A204.1 (cell line): ENCODE measurements around the gene MAGEA8.
"Not testable (repeated sequence)": the region's sequence is repeated elsewhere in the genome, so short reads cannot be mapped to it uniquely, and the experiment has no call there.

Source experiments
- FAIRE-seq: peaks from 2 replicates; lab custom pipeline; 2012; peaks lifted over from hg19 to GRCh38; lab: Jason Lieb, UNC

Gene MAGEA8

DNA sequence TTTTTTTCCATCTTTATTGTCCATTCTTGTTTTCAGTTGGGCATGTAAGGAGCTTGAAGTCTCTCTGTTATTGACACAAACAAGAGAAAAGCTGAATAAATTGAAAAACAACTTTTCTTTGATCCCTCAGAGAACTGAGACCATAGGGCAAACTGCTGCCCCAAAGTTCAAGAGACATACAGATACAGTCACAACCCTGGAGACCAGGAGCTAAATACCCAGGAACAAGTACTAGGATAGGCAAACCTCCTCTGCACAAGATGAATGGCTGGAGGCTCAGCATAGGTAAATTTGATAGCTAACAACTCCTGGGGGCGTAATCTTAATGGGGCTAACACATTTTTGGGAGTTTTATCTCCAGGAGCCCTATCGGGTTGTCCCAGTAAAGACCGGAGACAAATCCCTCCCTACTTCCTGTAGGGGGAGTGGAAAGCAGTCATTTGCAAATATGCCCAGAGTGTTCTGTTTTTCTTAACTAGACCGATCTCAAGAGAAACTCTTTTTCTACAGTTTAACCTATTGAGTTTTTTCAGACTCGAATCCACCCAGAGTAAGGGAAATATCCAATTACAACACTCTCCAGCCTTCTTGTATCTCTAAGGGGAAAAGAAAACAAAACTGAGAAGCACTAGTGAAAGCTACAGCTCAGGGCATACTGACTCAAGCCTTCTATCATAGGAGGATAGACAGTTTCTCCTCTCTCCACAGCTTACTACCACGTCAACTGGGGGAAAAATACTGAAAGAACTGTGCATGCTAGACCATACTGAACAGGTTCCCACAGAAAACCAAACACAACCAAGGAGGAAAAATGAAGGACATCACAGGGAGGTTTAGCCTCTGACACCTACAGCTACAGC, 23.1 kb downstream of the MAGEA8 start:
- FAIRE-seq: no peak

DNA sequence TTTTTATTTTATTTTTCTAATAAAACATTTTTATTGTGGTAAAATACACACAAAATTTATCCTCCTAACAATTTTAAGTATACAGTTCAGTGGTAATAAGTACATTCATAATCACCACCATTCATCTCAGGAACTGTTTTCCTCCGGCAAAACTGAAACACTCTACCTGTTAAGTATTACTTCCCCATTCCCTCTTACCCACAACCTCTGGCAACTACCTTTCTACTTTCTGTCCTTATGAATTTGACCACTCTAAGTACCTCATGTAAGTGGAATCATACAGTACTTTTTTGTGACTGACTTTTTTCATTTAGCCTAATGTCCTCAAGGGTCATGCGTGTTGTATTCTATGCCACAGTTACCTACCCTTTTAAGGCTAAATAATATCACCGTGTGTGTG, 27.3 kb downstream of the MAGEA8 start:
- FAIRE-seq: no peak

DNA sequence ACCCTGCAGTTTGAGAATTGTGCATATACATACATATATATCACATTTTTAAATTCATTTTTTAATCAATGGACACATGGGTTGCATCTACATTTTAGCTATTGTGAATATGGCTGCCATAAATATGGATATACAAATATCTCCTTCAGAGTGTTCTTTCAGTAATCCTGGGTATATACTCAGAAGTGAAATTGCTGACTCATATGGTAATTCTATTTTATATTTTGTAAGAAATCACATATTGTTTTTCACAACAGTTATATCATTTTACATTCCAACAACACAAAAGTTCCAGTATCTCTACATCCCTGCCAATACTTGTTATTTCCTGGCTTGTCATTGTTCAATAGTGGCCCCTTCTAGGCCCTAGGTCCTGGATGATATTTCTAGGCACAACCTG, 27.7 kb downstream of the MAGEA8 start:
- no peak for FAIRE-seq

DNA sequence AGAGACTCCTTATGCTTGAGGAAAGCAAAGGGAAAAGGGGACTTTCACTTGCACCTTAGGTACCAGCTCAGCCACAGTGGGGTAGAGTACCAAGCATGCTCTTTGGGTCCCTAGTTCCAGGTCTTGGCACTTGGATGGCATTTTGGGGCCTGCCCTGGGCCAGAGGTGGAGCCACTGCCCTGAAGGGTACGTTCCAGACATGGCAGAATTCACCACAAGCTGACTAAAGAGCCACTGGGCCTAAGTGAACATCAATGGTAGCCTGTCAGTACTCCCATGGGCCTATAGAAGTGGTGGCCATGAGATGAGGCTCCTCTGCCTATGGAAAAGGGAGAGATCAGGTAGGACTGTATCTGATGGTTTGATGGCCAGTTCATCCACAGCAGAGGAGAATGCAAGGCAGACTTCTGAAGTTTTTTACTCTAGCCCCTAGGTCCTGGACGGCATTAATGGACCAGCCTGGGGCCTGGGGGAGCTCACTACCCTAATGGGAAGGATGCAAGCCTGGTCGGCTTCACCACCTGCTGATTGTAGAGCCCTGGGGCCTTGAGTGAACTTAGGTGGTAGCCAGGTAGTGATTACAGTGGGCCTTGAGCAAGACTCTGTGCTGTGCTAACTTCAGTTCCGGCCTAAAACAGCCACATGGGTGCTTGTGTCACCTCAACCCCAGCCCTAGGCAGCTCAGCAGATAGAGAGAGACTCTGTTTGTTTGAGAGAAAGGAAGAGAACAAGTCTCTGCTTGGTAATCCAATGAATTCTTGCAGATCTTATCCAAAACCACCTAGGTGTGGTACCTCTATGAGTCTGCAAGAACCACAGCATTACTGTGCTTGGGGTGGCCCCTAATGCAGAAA, 28.6 kb downstream of the MAGEA8 start:
- FAIRE-seq: no peak

DNA sequence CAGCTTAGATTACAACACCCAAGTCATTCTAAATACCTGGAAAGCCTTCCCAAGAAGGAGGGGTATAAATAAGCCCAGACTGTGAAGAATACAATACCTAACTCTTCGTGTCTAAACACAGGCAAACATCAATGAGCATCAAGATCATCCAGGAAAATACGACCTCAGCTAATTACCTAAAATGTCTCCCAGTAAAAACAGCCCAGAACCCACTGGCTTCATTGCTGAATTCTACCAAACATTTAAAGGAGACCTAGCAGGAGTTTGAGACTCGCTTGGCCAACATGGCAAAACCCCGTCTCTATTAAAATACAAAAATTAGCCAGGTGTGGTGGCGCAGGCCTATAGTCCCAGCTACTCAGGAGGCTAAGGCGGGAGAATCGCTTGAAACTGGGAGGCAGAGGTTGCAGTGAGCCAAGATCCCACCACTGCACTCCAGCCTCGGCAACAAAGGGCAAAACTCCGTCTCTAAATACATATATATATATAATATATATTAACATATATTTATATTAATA, 29.3 kb downstream of the MAGEA8 start:
- FAIRE-seq: no peak

DNA sequence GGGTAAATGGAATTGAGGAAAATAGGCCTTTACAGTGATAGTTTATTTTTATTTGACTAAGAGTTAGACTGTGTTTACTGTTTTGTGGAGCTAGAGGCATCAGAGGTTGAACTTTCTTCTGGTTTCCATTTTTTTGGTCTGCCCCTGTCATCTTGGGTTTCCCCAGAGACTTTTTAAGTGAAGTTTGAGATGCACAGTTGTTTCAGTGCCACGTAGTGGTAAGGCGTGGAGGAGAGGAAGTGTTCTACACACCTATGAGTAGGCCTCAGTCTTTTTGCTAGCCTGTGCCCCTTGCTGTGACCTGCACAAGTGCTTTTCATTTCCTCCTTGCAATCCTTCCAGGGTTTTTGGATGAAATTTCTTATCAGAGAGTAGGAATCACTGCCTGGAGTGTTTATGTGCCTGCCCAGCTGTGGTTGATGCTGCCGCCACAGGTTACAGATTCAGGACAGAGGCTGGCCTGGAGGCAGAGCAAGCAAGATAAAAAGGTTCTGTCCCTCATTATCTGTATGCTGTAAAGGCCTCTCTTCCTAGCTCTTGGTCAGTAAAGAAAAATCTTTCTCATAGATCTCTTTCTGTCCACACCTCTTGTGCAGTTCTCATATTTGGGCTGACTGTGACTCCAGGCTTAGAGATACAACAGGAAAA, 35.9 kb downstream of the MAGEA8 start:
- no peak for FAIRE-seq

DNA sequence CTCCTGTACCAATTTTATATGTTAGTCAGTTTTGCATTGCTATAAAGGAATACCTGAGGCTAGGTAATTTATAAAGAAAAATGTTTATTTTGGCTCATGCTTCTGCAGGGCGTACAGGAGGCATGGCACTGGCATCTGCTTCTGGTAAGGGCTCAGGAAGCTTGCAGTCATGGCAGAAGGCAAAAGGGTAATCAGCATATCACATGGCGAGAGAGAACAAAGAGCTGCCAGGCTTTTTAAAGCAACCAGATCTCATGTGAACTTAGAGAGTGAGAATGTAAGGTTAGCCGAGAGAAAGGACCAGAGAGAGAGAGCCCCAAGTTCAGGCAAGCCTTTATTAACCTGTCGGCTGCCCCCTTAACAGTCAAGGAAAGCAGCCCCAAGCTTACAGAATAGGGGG, 42.9 kb downstream of the MAGEA8 start:
- FAIRE-seq: not testable (repeated sequence)

DNA sequence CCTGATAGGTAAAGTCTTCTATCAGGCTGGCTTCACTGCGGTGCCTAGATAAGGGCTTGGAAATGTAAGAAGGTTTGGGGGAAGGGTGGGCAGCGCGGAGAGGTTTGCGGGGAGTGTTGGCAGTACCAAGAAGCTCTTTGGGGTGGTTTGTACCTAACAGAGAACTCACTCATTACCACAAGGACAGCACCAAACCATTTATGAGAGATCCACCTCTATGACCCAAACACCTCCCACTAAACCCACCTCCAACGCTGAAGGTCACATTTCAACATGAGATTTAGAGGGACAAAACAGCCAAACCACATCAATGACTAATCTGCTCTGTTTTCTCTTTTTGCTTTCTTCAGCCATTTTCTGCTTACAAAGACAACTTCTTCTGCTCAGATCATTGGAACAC, 43.5 kb downstream of the MAGEA8 start:
- not testable (repeated sequence) for FAIRE-seq

DNA sequence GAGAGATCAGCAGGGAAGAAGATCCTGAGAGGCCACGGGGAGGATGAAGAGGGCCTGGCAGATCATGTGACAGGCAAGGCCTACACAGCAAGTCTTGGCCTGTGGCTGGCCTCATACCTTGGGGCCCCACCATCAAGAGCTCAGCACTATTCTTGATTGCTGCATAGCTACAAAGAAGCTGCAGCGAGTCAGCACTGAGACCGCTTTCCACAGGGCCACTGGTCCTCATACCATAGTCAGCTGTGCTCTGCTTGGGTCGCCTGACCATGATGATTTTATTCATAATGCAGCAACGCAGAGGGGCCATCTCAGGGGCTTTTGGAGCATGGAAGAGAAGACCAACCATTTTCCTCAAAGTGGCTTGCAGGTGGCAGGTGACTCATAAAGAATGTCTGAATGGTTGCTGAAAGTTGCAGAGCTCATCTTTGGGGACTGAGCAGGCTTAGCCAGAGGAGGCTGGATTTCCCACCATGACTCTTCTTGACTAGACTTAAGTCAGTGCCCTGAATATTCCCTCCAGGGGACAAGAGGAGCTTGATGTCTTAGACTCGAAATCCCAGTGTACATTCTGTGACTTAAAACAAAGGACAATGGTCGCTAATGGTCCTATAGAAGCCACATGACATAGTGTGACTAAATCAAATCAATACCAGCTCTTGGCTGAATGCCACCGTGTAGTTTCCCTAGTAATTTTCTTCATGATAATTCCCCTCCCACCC, 46.4 kb downstream of the MAGEA8 start:
- FAIRE-seq: not testable (repeated sequence)

DNA sequence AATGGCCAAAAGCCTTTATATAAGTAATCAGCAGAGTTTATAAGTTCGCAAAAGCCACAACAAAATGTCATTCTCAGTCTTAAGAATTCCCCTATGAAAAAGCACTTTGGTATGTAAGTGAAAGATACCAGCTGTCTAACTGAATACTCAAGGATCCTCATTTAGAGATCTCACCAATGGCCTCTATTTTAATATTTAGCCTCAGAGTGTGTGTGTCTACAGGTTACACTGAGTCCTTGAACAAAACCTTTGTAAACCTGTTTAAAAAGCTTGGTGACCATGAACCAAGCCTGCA, 46.9 kb downstream of the MAGEA8 start:
- not testable (repeated sequence) for FAIRE-seq

DNA sequence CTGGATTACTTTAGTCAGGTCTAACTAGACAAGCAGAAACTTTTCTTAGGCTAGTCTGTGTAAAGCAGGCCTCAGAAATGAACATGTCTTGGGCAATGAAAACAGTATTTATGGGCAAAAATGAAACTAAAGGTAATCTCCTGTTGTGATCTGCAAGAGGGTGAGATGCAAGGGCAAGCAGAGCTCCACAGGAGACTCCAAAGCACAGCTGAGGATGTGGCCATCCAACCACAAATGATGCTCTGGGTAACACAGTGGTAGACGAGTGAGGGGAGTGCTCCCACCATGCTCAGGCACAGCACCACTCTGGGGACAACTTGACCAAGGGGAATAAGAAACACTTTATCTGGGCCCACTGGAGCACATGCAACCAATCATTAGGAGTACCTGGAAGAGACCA, 47.7 kb downstream of the MAGEA8 start:
- not testable (repeated sequence) for FAIRE-seq

DNA sequence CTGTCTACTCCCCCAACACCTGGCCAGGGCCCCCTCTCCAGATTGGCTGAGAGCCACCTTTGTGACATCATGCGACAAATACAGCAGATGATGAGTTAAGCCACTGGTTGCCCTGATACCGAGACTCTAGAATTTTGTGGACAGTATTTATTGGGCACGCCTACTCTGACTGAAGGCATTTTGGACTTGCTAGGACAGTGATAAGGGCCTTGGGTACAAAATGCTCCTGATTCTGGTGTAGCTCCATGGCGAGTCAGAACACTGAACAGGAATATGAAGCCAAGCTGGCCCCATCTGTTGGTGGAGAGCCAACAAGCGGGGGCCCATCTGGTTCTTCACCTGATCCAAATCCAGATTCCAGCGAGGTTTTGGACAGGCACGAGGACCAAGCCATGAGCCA, 48.4 kb downstream of the MAGEA8 start, which contains the start of gene HSFX4:
Gene HSFX4, plus strand, starts transcription at position 174 of the 400 bp plus-strand sequence. Its CDS starts 72 bp downstream, at position 246.
- FAIRE-seq: not testable (repeated sequence)

DNA sequence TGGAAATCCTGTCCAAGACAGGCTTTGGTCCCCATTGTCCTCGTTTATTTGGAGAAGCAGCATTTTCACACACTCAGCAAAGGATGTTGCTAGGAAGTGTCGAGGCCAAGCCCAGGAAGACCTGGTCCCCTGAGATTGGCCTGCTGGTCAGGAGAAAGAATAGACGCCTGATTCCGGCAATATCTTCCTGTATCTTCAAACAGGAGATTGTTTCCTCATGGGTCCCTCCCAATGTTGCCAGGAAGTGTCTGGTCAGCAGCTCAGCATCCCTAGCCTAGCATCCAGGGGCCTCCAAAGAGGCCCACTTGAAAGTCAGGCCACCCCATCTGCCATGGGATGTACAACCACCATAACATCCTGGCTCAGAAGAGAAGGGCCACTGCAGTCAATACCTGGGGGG, 50.4 kb downstream of the MAGEA8 start:
- not testable (repeated sequence) for FAIRE-seq

DNA sequence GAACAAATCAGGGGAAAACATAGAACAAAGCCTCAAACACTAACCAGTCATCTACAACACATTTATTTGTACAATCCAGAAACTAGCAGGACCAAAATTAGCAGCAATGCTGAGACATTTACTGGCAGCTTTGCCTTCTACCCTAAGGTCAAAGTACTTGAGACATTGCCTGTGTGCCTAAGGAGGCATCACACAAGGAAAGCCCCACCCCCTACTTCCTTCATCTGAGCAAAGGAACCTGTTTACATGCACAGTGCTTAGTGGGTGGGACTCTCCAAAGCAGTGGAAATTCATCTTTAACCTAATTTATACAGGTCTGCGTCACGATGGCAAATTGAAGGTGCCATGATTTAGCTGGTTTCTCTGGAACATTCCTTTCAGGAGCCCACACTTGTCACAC, 51.2 kb downstream of the MAGEA8 start:
- not testable (repeated sequence) for FAIRE-seq

DNA sequence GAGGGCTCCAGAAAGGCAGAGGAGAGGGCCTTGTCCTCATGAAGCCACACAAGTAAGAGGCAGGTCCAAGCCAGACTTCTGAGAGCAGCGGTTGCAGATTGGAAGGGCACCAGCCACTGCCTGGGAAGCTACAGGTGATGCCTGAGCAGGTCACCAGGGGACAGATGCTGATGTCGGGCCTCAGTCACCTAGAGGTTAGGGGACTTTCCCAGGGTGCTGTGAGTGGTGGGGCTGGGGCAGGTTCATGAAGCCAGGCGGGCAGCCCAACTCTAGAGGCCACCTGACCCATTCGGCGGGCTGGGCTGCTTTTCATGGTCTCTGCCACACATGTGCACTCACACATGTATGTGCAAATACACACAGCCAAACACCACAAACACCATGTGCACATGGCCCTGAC, 52.0 kb downstream of the MAGEA8 start:
- FAIRE-seq: not testable (repeated sequence)

DNA sequence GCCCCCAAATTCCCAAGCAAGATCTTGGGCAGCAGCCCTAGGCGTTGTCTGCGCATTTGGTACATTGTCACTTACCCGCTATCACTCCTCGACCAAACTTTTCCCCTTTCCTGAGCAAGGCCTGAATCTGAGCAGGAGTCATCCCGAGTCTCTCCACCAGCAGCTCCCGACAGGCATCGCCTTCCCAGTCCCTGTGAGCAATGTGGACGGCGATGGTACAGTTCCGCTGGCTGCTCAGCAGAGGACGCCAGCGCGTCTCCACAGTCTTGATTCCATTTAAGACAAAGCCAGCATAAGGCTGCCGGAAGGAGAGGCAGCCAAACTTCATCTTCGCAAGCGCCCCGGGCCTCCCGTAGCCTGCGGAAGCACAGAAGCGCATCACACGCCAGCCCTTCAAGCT, 52.6 kb downstream of the MAGEA8 start:
- FAIRE-seq: not testable (repeated sequence)
